Activated CD8-positive, alpha-beta memory T cell treated with anti-CD3 and anti-CD28 coated beads, Interleukin-2, amount 50 U/mL, for 1 hour (primary cell): ENCODE measurements around the gene MAP1B.
"Not testable (repeated sequence)": the region's sequence is repeated elsewhere in the genome, so short reads cannot be mapped to it uniquely, and the experiment has no call there.

Source experiments
- DNase-seq: peaks from one replicate; pipeline ENCODE4 v3.0.0-alpha.2; 2020; ENCODE audit errors: extremely low read depth

Gene MAP1B

DNA sequence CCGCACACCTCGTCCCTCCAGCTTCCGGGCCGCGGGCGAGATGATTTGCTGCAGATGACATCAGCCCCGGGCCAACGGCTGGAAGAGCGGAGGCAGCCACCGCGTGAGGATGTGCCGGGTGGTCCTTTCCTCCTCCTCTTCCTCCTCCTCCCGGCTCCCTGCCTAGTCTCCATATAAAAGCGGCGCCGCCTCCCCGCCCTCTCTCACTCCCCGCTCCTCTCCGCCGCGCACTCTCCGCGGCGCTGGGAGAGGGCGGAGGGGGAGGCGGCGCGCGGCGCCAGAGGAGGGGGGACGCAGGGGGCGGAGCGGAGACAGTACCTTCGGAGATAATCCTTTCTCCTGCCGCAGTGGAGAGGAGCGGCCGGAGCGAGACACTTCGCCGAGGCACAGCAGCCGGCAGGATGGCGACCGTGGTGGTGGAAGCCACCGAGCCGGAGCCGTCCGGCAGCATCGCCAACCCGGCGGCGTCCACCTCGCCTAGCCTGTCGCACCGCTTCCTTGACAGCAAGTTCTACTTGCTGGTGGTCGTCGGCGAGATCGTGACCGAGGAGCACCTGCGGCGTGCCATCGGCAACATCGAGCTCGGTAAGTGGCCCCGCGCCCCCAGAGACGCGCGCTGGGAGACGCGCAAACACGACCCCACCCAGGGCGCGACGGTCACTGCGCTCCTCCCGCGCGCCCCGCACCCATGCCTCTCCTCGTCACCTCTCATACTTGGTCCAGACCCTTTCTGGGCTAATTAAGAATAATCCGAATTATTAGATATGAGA, at the start of gene MAP1B:
Gene MAP1B (plus strand): TSS at position 345 of the 770 bp plus-strand sequence. CDS start 57 bp downstream, at position 402.
- no peak for DNase-seq

DNA sequence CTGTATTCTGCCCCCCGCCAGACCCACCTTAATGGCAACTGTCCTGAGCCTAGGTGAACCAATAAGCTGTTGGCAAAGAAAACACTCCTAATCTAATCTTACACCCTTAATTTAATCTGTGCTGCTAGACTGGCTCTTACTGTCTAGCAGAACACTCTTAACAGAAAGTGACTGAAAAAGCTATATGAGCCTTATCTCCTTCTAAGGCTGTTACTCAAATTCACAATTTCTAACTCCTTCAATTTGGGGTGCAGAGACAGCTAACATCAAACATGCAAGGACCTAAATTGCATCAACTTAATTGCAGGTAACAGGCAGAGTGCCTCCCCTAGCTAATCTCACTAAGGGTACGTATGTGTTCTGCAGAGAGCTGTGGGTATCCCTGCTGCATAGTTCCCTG, 49.5 kb upstream of the MAP1B start:
- no peak for DNase-seq

- DNase-seq, result no peak
These were observed 44.0 kb upstream of the MAP1B start for GRCh38 chr5:72063219-72063819.

- no peak for DNase-seq
These were observed 42.3 kb upstream of the MAP1B start for GRCh38 chr5:72064801-72065570.

- no peak for DNase-seq
These were observed 41.5 kb upstream of the MAP1B start for GRCh38 chr5:72065751-72066255.

DNA sequence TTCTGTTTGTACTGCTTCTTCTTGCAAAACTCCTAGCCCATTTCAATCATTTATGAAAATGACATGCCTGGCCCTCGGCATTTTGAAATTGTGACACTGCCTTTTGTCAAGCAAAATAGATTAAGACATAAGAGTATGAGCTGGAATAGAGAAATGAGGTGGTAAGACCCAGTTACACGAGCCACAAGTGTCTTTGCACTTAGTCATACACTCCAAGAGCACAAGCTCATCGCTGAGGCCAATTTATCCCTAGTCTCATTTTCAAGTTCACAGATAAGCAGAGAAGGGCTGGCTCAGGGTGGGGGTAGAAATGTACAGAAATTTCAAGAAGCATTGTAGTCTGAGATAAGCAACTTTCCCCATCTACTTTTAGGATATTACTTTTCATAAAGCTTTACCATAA, 40.6 kb upstream of the MAP1B start:
- DNase-seq, result no peak

DNA sequence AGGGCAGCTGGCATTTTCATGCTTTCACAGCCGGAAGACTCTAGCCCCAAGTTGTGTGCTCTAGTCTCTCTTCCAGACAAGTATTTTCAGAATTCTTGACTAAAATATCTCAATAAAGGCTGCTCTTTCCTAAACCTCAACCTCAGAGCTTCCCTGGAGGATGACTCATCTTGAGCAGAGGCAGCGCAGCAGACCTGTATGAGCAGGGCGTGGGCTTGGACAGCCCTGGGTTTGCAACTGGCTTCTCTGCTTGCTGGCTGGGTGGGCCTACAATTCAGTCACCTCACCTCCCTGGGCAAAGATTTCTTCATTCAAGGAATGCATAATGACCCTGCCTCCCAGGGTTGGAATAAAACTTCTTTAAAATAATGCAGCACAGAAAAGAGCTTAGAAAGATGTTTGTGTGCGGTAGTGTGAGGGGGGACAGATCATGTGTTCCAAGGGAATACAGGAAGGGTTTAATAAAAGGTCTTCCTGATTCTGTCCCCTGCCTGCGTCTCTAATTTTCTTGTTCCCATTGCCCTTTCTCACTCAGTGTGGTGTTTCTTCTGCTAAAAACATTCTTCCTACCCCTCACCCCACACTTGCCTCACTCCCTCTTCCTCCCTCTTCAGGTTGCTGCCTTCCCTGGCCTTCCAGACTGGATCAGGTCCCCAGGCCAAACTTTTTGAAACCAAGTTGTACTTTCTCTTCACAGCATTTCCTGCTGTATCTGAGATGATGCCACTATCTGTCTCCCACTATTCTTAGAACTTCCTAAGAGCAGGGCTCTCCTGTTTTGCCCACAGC, 39.4 kb upstream of the MAP1B start:
- DNase-seq, result no peak

DNA sequence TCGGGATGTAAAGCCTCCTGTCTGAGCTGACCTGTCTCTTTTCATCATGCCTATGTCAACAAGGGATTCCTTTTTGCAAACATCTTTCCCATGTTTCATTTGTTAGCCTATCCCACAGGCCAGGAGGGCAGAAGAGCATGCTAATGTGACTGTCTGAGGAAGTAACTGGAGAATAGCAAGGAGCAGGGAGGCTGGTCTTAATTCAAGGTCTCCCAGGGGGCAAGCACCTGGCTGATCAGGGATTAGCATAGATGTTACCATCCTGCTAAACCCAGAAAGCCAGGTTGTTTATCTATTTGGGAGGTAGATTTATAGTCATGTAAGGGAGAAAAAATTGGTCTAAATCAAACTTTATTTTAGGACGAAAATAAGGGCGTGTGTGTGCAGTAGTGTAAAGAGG, 36.7 kb upstream of the MAP1B start:
- DNase-seq, result no peak

DNA sequence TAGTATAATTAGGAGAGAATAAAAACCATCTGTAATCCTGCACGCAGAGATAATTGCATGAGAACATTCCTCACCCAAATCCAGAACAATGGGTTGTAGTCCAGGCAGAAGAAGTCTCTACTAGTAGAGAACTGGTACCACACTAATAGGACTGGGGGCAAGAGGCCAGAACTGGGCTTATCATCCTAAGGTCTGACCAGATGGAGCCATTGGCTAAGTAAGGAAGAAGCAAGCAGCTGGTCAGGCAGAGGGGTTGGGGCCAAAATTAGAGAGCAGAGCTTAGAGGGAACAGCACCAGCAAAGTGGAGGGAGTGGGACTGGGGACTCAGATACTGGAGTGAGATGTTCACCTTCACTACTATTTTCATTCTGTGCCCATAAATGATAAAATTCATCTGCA, 35.4 kb upstream of the MAP1B start:
- no peak for DNase-seq

DNA sequence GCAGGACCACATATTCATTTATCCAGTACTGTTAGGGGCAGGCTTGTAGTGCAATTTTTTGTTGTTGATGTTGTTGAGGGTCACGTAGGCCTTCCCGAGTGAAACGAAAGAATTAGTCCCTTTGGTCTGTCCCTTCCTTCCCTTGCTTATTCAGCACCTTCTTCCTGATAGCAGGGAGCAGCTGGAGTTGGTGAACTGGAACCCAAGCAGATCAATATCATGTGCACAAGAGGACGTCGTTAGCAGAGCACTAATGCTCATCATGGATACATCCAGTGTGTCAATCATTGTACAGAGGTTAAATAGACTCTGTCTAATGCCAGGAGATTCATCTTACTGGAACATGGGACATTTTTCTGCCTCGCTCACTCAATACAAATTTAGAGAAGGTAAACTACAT, 33.0 kb upstream of the MAP1B start:
- no peak for DNase-seq

- no peak for DNase-seq
These were observed 31.8 kb upstream of the MAP1B start for GRCh38 chr5:72075461-72075860.

DNA sequence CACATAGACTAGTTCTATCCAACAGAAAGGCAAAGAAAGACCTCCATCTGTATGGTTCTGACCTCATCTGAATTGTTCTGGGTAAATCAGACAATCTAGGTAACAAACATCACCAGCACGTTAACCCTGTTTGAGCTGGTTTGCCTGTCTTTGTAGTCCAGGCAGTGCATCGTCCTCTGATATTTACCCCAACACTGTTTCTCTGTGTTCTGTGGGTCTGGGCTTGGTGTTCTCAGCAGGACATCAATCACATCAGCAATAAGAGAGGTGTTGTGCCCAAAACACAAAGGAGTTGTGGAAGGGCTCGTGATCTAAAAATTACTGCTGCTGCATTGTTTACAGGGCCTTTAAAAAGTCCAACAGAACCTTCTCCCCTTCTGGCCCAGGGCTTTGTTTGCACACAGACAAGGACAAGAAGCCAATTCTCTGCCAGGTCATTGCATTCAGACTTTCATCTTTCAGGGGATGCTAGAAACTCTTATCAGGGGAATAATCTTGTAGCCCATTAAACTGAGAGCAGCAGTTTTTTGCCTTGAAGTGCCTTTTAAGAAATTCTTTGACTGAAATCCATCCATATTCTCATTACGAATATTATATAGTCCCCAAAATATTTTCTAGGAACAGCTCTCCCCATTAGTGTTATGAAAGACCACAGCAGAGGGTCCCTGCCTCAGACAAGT, 30.5 kb upstream of the MAP1B start:
- no peak for DNase-seq

DNA sequence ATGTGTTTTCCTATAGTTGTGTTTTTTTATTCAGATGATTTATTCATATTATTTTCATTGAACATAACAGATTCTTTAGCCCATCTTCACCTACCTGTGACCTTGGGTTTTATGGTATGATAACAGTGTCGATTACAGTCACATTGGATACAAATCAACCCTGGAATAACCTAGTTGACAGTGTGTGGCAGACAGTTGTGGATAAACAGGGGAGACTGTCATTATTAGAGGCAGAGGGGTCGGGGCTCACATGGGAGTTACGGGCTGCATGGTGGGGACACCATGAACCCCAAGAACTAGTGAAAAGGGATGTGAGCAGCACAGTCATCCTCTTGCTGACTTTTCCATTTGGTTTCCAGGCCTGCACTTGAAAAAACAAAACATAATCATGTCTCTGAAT, 29.9 kb upstream of the MAP1B start:
- no peak for DNase-seq

DNA sequence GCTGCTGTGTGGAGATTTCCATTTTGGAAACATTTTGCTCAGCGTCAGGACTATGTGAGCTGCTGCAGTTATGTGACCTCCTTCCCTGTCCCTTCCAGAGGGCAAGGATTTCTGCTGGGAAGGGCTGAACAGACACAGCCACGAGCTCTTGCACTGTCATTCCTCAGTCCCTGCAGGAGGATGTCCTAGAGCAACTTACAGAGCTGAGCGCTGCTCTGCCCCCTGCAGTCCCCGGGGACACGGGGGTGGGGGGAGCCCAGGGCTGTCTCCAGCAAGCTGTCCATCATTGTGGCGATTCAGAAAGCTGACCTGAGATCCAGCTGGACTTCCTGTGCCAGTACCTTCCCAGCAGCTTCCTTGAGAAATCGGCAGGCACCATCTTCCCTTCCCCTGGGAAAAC, 28.0 kb upstream of the MAP1B start:
- no peak for DNase-seq

GRCh38 chr5:72082048-72082447, 25.2 kb upstream of the MAP1B start:
- no peak for DNase-seq

DNA sequence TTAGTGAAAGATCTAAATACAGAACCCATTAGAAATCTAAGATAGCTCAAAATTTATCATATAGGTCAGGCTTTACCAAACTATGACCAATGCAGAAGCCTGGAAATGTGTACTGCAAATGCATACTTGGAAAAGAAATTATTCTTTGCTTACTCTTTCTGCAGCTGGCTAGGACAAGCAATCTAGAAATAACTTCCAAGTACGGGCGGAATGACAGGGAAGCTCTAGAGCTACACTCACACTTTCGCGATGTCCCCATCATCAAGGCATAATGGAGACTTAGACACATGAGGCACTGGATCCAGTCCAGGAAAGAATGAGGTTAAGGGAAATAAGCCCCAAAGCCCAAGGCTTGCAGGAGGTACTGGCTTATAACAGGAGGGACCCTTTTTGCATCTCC, 22.4 kb upstream of the MAP1B start:
- DNase-seq, result no peak

- no peak for DNase-seq
These were observed 22.0 kb upstream of the MAP1B start for GRCh38 chr5:72085319-72085718.

GRCh38 chr5:72089713-72090112, 17.6 kb upstream of the MAP1B start:
- not testable (repeated sequence) for DNase-seq

GRCh38 chr5:72092074-72092473, 15.2 kb upstream of the MAP1B start:
- no peak for DNase-seq

DNA sequence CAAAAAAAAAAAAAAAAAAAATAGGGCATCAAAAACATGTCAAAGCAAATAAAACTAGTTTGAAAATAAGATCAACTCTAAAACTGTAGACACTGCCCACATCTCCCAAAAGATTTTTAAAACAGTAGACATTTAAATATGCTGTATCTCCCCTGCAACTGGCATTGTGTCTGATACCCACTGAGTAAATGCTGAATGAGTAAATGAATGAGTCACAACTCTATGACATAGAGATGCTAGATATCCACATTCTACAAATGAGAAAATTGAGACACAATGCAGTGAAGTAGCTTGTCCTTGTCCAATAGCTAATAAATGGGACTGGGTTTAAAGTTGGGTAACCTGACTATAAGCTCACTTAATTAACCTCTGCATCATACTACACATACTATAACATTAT, 14.1 kb upstream of the MAP1B start:
- no peak for DNase-seq

DNA sequence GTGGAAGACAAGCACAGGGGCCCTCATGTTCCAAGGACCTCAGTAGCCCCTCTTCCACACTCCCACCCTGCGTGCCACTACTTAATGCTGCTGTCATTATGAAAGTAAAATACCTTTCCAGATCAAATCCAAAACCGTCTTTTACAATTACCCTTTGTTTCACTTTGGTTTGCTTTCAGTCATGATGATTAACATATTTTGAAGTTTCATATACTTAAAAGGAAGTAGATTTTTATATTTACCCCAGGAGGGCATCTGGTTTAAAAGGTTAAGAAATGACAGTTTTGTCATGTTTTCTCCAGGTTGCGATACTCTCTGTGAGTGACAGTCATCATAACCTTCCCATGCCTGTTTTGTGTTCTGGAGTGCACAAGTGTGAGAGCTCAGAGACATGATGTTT, 13.5 kb upstream of the MAP1B start:
- no peak for DNase-seq
